Colonic mucosa (tissue), 4 donors: ENCODE measurements around the gene TP53BP2. TPM values are rescaled to one million over a fixed set of nuclear protein-coding genes. Genes with fewer than 3 reads are reported as not detected.
"Not testable (repeated sequence)": the region's sequence is repeated elsewhere in the genome, so short reads cannot be mapped to it uniquely, and the experiment has no call there.

Source experiments
- DNase-seq: peaks from one replicate; pipeline ENCODE4 v3.0.0-alpha.2; 2020
- H3K27ac ChIP-seq: fragments of 200-600 bp; one replicate; pipeline ENCODE4 v1.8.0; 2021
- H3K27me3 ChIP-seq: fragments of 200-600 bp; one replicate; pipeline ENCODE4 v1.8.0; 2021
- H3K36me3 ChIP-seq: fragments of 200-600 bp; one replicate; pipeline ENCODE4 v1.8.0; 2021
- H3K4me1 ChIP-seq: fragments of 200-600 bp; one replicate; pipeline ENCODE4 v1.8.0; 2021; ENCODE audit warnings: mild to moderate bottlenecking
- H3K4me3 ChIP-seq: fragments of 200-600 bp; one replicate; pipeline ENCODE4 v1.8.0; 2021
- H3K9ac ChIP-seq, 2 donors: one replicate each; pipeline ENCODE4 v1.7.0; 2013; ENCODE audit warnings: control low read depth in 2 of 2, low read depth in 2 of 2, low read length in 2 of 2
- H3K9me3 ChIP-seq: fragments of 200-600 bp; one replicate; pipeline ENCODE4 v1.8.0; 2021
- CTCF ChIP-seq: fragments of 200-600 bp; IDR thresholded peaks from one replicate; pipeline ENCODE4 v1.8.0; 2022; ENCODE audit warnings: antibody characterized with exemption, mild to moderate bottlenecking
- intact Hi-C: fragments of 100-400 bp; cut with DNase I; formaldehyde crosslinking; loops from one replicate; pipeline ENCODE4 v1.14.1; 2022
- total RNA-seq, 2 donors: library from RNA; stranded (reverse); fragmentation: NEBNext Ultra II Directional in 1 of 2; extraction: Animal tissue kit (Norgen Biotek cat#: 25700) in 1 of 2; gene quantifications; one replicate each; pipeline ENCODE4 v1.2.1, GENCODE V29; 2021
- donor health status: healthy.
- donor health status: DM: no; HTN: no; CAD: no.
- donor health status: DM: no; HTN: no; CAD: no.

Gene TP53BP2
- total RNA-seq, result 10 to 100 TPM; 28.8 to 39.6 TPM

- Histone ChIP-seq H3K36me3 (no peaks in the 10 kb centered on the region), H3K9me3 (no peaks in the 10 kb centered on the region), H3K4me3 (peak within 1 kb of the TSS; percentile 66), H3K27ac (peak within 1 kb of the TSS; percentile 97), H3K4me1 (peaks cover 4% of the 10 kb centered on the region), H3K27me3 (no peaks in the 10 kb centered on the region), H3K9ac (peak within 1 kb of the TSS; percentile 94 to 97)
- peak; percentile 85 for DNase-seq
- TF ChIP-seq CTCF, result peak; percentile 52
- intact Hi-C loops, result loop anchor here (10.0 kb wide), 1 partner anchor 151 kb away; no protein-coding TSS in a partner anchor
These were observed at the start of gene TP53BP2 for GRCh38 chr1:223845810-223846682. Gene TP53BP2 (minus strand): TSS chr1:223845947. CDS start chr1:223845680, 267 bp downstream.

- H3K4me1 ChIP-seq, H3K36me3 ChIP-seq: not testable (repeated sequence)
These were observed 44.7 kb upstream of the TP53BP2 start for GRCh38 chr1:223890494-223890893.

GRCh38 chr1:223889319-223889718 lies 43.6 kb upstream of the TP53BP2 start:
- H3K27ac ChIP-seq, H3K9ac ChIP-seq, H3K36me3 ChIP-seq, H3K9me3 ChIP-seq, H3K4me1 ChIP-seq, DNase-seq, H3K27me3 ChIP-seq, intact Hi-C loops, H3K4me3 ChIP-seq: not testable (repeated sequence)

More at GRCh38 chr1:223890494-223890893, 44.7 kb upstream of the TP53BP2 start:
- intact Hi-C loops, H3K9me3 ChIP-seq, H3K27me3 ChIP-seq, H3K4me3 ChIP-seq, DNase-seq, H3K9ac ChIP-seq, H3K27ac ChIP-seq: not testable (repeated sequence)

GRCh38 chr1:223887747-223888418 lies 42.1 kb upstream of the TP53BP2 start:
- Histone ChIP-seq H3K4me3 (no peak overlapping the region), H3K36me3 (no peaks in the 10 kb centered on the region), H3K9ac (no peak overlapping the region), H3K9me3 (no peaks in the 10 kb centered on the region), H3K4me1 (no peaks in the 10 kb centered on the region), H3K27me3 (no peaks in the 10 kb centered on the region), H3K27ac (no peak overlapping the region)
- TF ChIP-seq CTCF, result no peak
- DNase-seq, result no peak
- intact Hi-C loops, result no loop called here

GRCh38 chr1:223886516-223886921 lies 40.8 kb upstream of the TP53BP2 start:
- intact Hi-C loops, result no loop called here
- Histone ChIP-seq H3K4me3 (no peak overlapping the region), H3K27ac (no peak overlapping the region), H3K4me1 (no peaks in the 10 kb centered on the region), H3K27me3 (no peaks in the 10 kb centered on the region), H3K9me3 (no peaks in the 10 kb centered on the region), H3K9ac (no peak overlapping the region), H3K36me3 (no peaks in the 10 kb centered on the region)
- no peak for TF ChIP-seq CTCF
- no peak for DNase-seq

- Histone ChIP-seq H3K27ac (no peak overlapping the region), H3K4me3 (no peak overlapping the region), H3K9ac (no peak overlapping the region), H3K27me3 (no peaks in the 10 kb centered on the region), H3K9me3 (no peaks in the 10 kb centered on the region), H3K36me3 (no peaks in the 10 kb centered on the region), H3K4me1 (no peaks in the 10 kb centered on the region)
- no peak for TF ChIP-seq CTCF
- no peak for DNase-seq
- intact Hi-C loops, result no loop called here
These were observed 39.9 kb upstream of the TP53BP2 start for GRCh38 chr1:223885614-223886013.
